DOHH2 (cell line): ENCODE measurements around the gene DNAJC21.

ENCODE experiments used
- H3F3A ChIP-seq: fragments of 200-600 bp; sonication (generic), shearing (Covaris generic); 2 replicates; pipeline ENCODE4 v1.6.0; 2016; ENCODE audit warnings: antibody characterized with exemption, mild to moderate bottlenecking; ENCODE audit not compliant: control insufficient read depth, insufficient read depth
- H3K27ac ChIP-seq: fragments of 200-600 bp; sonication (generic); 2 replicates; pipeline ENCODE4 v1.5.1; 2014; ENCODE audit warnings: low read depth, mild to moderate bottlenecking, low read length, moderate library complexity
- H3K27me3 ChIP-seq: fragments of 200-600 bp; sonication (generic); 2 replicates; pipeline ENCODE4 v1.6.1; 2014; ENCODE audit warnings: mild to moderate bottlenecking, low read length, mixed read lengths; ENCODE audit not compliant: control insufficient read depth
- H3K36me3 ChIP-seq: fragments of 200-600 bp; sonication (generic); 2 replicates; pipeline ENCODE4 v1.6.1; 2014; ENCODE audit warnings: mild to moderate bottlenecking, low read length, moderate library complexity, mixed read lengths; ENCODE audit not compliant: control insufficient read depth
- H3K4me1 ChIP-seq: fragments of 200-600 bp; sonication (generic); 2 replicates; pipeline ENCODE4 v1.6.1; 2014; ENCODE audit warnings: mild to moderate bottlenecking, low read length, mixed read lengths; ENCODE audit not compliant: control insufficient read depth
- H3K4me2 ChIP-seq: fragments of 200-600 bp; sonication (generic); 2 replicates; pipeline ENCODE4 v1.6.0; 2014; ENCODE audit warnings: mild to moderate bottlenecking, low read length, moderate library complexity
- H3K4me3 ChIP-seq: fragments of 200-600 bp; sonication (generic); 2 replicates; pipeline ENCODE4 v1.5.1; 2014; ENCODE audit warnings: mild to moderate bottlenecking, low read length, mixed read lengths
- H3K79me2 ChIP-seq: fragments of 200-600 bp; sonication (generic); 2 replicates; pipeline ENCODE4 v1.6.1; 2014; ENCODE audit warnings: mild to moderate bottlenecking, low read length, mixed read lengths; ENCODE audit not compliant: control insufficient read depth
- H3K9me2 ChIP-seq: fragments of 200-600 bp; sonication (generic); replicated peaks from 2 replicates; pipeline ENCODE4 v1.6.1; 2014; ENCODE audit warnings: mild to moderate bottlenecking, low read length, mixed read lengths; ENCODE audit not compliant: control insufficient read depth
- H3K9me3 ChIP-seq: fragments of 200-600 bp; sonication (generic); 2 replicates; pipeline ENCODE4 v1.6.1; 2014; ENCODE audit warnings: antibody characterized with exemption, low read length, mixed read lengths; ENCODE audit not compliant: control insufficient read depth, insufficient read depth
- H4K20me1 ChIP-seq: fragments of 200-600 bp; sonication (generic); 2 replicates; pipeline ENCODE4 v1.6.0; 2014; ENCODE audit warnings: low read depth, mild to moderate bottlenecking, antibody characterized with exemption, low read length, moderate library complexity; ENCODE audit not compliant: control insufficient read depth, insufficient read depth
- CTCF ChIP-seq: fragments of 200-600 bp; sonication (generic); IDR thresholded peaks from one replicate; pipeline ENCODE4 v1.5.1; 2014; ENCODE audit warnings: antibody characterized with exemption, mild to moderate bottlenecking, low read depth, low read length; ENCODE audit not compliant: poor library complexity, severe bottlenecking
- EZH2phosphoT487 ChIP-seq: fragments of 200-600 bp; sonication (generic); IDR thresholded peaks from 2 replicates; pipeline ENCODE4 v1.6.1; 2017; ENCODE audit warnings: borderline replicate concordance, mild to moderate bottlenecking, antibody characterized with exemption, low read length, moderate library complexity, mixed read lengths

The DNAJC21 gene

DNA sequence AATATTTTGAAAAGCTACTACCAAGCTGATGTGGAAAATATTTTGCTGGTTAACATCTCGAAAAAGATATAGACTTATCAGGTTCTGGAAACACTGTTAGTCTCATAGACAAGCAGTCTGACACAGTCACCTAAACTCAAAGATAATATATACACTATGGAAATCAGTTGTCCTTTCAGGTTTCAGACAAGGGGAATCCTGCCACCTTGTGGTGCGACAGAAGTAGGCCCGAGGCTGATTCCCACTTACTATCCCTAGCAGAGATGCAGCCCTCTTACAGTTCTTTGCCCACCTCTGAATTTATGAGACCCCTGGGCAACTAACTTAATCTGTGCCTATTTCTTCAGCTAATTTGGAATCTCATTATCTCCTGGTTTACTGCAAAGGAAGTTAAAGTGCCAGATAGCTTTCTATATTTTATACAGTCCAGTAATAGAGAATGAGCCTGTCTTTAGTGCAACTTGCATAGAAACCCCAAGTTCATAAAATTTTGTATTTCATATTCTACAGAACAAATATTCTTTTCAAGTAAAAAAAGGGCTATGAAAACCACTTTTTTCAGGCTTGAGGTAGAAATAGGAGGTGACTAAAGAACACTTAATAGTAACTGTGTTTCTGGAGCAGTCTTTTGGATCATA, 31.0 kb upstream of the DNAJC21 start:
- Histone ChIP-seq H3K9me3 (no peaks in the 10 kb centered on the region), H3K4me1 (no peaks in the 10 kb centered on the region), H3K36me3 (peaks cover 5% of the 10 kb centered on the region; the same call in 1 of the 2 replicates), H3K79me2 (no peaks in the 10 kb centered on the region), H3K9me2 (no peaks in the 10 kb centered on the region), H3K27me3 (no peaks in the 10 kb centered on the region), H3F3A (peaks cover 15% of the 10 kb centered on the region; the same call in 1 of the 2 replicates), H3K27ac (no peak overlapping the region), H3K4me2 (no peak overlapping the region), H3K4me3 (no peak overlapping the region), H4K20me1 (no peaks in the 10 kb centered on the region)
- TF ChIP-seq CTCF (peak; percentile 83), EZH2phosphoT487 (no peak)

DNA sequence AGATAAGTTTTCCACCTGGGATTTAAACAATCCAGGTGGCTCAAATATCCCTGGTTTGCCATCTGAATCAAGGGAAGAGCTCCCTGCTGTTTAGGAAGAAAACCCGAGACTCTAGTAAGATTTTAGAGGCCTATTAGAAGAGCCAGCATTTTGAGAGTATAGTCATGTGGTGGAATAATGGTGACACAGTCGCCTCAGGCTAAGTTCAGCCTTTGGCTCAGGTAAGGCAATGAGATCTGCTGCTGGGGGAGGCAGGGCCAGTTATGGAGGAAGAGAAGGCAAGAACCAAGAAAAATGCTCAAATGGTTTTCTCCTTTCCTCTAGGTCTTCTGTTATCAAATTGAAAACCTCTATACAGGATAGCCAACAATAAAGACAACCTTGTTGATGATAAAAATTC, 30.3 kb upstream of the DNAJC21 start:
- Histone ChIP-seq H3K79me2 (no peaks in the 10 kb centered on the region), H3K36me3 (peaks cover 8% of the 10 kb centered on the region; the same call in 1 of the 2 replicates), H3K4me1 (no peaks in the 10 kb centered on the region), H3K9me2 (no peaks in the 10 kb centered on the region), H4K20me1 (no peaks in the 10 kb centered on the region), H3K9me3 (no peaks in the 10 kb centered on the region), H3K4me2 (no peak overlapping the region), H3F3A (peaks cover 15% of the 10 kb centered on the region; the same call in 1 of the 2 replicates), H3K27me3 (no peaks in the 10 kb centered on the region), H3K27ac (no peak overlapping the region), H3K4me3 (no peak overlapping the region)
- TF ChIP-seq EZH2phosphoT487: no peak
- TF ChIP-seq CTCF: no peak

GRCh38 chr5:34900652-34901051, 28.7 kb upstream of the DNAJC21 start:
- no peak overlapping the region for H3K4me3 ChIP-seq
- no peak overlapping the region for H3K27ac ChIP-seq
- H3K27me3 ChIP-seq: no peaks in the 10 kb centered on the region
- H3K4me2 ChIP-seq: no peak overlapping the region
- no peaks in the 10 kb centered on the region for H4K20me1 ChIP-seq
- no peaks in the 10 kb centered on the region for H3K4me1 ChIP-seq
- TF ChIP-seq EZH2phosphoT487: no peak
- no peak for TF ChIP-seq CTCF
- no peaks in the 10 kb centered on the region for H3K9me2 ChIP-seq
- no peaks in the 10 kb centered on the region for H3K79me2 ChIP-seq
- H3K36me3 ChIP-seq: peaks cover 21% of the 10 kb centered on the region; the same call in 1 of the 2 replicates
- H3F3A ChIP-seq: peaks cover 15% of the 10 kb centered on the region; the same call in 1 of the 2 replicates
- H3K9me3 ChIP-seq: no peaks in the 10 kb centered on the region
